Stimulated activated naive CD4-positive, alpha-beta T cell (primary cell): ENCODE results near the gene PIGR.

Experiments
- DNase-seq, 6 experiments: peaks; one replicate each; lab custom pipeline; 2025; lab: John Stamatoyannopoulos, UW

PIGR gene, protein sequence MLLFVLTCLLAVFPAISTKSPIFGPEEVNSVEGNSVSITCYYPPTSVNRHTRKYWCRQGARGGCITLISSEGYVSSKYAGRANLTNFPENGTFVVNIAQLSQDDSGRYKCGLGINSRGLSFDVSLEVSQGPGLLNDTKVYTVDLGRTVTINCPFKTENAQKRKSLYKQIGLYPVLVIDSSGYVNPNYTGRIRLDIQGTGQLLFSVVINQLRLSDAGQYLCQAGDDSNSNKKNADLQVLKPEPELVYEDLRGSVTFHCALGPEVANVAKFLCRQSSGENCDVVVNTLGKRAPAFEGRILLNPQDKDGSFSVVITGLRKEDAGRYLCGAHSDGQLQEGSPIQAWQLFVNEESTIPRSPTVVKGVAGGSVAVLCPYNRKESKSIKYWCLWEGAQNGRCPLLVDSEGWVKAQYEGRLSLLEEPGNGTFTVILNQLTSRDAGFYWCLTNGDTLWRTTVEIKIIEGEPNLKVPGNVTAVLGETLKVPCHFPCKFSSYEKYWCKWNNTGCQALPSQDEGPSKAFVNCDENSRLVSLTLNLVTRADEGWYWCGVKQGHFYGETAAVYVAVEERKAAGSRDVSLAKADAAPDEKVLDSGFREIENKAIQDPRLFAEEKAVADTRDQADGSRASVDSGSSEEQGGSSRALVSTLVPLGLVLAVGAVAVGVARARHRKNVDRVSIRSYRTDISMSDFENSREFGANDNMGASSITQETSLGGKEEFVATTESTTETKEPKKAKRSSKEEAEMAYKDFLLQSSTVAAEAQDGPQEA

DNA sequence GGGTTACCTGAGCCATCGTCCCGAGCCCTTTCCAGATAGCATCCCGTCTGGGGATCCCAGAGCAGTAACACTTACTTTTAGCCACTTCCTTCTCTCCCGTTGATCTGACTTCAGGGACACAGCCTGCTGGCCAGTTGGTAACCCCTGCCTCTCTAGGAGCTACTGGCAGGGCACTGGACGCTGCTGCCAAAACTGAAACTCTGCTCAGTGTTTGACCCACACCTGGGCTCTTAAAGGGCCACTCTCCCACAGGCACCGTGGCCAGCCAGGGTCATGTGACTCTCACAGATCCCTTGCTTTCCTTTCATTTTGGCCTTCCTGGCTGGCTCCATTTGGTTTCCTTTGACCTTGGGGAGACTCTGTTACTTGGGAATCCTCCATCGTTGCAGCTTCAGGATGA is at the start of gene PIGR:
PIGR (minus strand) TSS at position 206 of the 400 bp plus-strand sequence. CDS start 5,935 bp downstream, outside the sequence.
- no peak for DNase-seq

DNA sequence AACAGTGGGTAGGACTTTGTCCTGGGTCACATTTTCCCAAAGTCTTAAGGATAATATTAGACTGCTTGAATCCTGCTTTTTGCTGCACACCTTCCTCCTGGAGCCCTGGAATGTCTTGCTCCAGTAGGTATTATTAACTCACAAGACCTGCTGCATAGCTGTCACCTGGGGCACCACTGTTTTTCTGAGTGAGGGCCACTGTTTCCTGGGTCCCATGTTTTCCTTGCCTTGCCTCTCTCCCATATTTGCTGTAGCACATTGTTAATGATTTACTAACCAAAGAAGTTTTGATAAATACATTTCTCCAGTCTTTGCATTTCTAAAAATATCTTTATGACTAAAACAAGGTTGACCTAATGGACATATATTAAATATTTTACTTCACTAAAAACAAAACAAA is 46.5 kb upstream of the PIGR start:
- DNase-seq, result no peak

DNA sequence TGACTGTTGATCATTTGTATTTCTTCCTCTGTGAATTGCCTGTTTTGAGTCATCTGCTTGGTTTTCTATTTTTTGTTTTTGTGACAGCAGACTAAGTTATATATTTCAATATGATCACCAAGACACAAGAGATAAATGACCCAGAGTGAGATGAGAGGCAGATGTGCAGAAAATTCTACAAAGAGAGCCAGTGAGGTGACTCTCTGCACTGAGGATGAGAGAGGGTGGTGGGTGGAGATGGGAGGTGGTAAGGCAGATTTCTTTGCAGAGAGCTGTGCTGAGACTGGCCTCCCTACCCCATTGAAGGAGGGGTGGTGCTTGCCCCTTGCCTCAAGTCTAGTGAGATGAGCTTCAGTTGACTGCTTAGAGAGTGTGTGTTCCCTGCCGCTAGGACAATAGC is 41.6 kb upstream of the PIGR start:
- DNase-seq, result no peak

DNA sequence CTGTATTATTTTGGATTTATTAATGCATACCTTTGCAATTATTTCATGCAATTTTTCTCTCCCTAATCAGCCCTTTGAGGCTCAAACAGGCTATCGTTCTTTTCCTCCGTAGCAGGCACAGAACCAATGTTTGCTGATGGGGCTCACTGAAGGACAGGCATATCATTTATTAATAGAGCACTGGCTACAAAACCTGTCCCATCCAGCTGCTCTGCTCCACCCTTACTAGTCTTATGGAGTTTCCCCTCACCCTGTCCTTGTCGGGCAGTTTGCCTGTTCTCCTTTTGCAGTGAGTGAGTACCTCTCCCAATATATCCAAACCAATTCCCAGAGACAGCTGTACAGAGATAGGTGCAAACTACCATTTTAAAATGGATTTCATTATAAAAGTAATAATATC is 40.6 kb upstream of the PIGR start:
- DNase-seq, result no peak

DNA sequence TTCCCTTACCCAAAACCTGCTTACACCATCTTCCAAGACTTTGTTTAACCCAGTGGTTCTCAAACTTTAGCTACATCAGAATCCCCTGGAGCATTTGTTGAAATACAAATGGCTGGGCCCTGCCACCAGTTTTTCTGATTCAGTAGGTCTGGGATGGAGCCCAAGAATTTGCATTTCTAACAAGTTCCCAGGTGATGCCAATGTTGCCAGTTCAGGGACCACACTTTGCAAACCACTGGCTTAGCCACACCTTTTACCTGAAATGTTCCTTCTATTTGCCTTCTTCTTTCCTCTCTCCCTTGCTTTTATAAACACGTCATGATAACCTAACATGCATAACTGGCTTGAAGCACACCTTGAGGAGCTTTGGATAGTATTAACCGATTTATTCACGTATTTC is 40.1 kb upstream of the PIGR start:
- DNase-seq, result no peak

DNA sequence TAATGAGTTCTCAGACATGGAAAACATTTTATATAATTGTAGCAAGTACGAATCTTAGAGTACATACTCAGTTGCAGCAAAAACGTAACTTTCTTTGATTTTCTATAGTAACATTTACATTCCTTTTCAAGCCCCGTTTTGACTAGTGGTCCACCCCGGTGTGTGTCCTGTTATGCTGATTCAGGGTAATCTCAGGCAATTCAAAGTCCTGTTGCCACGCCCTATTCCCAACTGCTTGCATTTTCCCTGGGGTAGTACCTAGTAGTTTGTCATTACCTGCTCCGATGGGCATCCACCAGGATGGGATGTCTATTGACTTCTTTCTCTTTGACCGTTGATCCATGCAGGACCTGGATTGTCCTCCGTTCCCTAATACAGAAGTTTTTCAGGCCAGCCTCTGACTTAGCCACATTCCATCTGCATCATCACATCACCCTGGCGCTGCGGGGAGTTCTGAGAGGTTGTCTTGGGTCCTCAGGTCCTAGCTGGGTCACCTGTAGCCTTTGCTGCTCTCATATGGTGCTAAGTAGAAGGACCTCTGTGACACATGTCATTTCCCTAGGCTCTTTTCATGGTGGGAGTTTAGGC is 39.0 kb upstream of the PIGR start:
- DNase-seq, result no peak

DNA sequence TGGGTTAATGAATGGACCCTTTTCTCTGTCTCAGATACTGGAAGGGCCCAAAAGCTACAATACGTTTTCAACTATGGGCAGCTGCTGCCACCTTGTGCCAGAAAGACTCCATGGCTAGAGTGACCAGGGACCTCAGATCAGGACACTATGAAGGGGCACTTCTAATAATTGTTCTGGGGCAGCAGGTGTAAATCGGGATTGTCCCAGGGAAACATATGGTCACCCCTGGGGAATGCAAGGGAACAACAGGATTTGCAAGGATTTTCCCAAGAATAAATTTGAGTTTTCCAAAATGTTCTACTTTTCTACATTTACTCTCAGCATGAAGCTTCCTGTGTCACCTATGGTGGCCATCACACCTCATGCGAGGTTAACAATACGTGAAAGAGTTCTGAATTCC is 36.0 kb upstream of the PIGR start:
- DNase-seq, result peak; percentile 48 to 65 (median 53)

DNA sequence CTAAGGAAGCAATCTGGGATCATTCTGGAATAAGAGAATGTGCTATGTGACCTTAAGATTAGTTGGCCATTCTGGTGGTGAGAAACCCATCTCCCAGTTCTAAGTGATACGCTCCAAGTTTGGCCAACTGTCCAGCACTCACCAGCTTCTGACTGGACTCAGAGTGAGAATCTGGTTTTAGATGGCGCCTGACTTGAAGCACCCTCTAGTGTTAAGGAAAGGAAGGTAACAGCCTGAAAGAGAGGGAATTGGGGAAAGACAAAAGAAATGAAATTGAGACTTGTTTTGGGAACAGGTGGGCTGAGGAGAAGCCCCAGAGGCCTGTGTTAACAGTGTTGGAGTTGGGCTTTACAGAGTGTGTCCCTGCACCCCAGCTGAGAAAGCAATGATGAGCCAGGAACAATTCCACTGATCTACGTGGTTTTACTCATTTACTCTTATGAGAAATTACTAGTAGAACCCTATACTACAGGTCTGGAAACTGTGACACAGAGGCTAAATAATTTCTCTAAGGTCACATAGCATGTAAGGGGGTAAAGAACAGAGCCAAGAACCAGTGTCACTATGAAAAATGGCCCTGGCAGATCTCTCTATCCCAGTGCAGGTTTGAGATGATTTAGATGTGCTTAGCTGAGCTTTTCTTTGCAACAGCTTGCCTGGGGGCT is 33.2 kb upstream of the PIGR start:
- DNase-seq, result no peak

DNA sequence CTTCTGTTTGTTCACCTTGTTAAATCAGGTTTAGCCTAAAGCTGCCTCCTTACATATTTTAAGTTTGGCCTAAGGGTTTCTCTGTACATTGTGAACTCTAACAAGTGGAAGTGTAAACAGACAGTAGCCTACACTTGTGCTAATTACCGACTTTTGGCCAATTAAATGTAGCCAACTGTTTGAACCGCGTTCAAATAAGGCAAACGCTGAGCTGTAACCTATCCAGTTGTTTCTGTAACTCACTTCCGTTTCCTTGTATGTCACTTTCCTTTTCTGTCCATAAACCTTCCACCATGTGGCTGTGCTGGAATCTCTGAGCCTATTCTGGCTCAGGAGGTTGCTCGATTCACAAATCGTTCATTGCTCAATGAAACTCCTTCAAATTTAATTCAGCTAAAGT is 32.0 kb upstream of the PIGR start:
- no peak for DNase-seq

DNA sequence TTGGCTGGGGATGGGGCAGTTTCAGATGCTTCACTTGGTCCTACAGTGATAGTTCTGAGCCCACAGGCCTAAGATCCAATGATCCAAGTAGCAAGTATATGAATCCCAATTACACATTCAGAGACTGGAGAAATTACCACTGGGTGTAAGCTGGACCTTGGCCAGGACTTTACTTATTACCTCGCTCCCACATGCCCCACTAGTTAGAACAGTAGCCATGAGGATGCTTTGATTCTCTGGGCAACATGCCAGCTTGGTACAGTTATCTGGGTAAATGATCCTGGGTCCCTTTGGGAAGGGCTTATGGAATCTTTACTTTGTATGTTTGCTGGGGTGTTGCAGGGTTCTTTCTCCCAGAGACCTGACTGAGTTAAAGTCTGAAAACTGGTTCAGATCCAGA is 29.0 kb upstream of the PIGR start:
- DNase-seq, result no peak

DNA sequence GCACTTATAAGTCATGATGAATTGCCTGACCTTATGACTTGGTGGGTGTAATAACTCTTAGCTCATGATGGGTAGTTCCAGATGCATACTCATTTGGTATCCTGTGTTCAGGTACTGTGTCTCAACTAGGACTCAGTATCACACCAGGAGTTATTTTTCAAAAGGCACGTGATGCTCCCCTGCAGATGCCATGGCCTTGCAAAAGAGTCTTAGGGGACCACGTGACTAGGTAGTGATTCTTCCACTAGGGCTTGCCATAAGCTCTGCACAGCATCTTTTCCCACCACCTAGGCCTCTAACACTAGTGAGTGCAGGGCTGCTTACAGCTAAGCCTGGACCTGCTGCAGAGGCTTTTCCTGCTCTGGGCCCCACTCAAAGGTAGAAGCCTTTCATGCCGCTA is 27.9 kb upstream of the PIGR start:
- no peak for DNase-seq

DNA sequence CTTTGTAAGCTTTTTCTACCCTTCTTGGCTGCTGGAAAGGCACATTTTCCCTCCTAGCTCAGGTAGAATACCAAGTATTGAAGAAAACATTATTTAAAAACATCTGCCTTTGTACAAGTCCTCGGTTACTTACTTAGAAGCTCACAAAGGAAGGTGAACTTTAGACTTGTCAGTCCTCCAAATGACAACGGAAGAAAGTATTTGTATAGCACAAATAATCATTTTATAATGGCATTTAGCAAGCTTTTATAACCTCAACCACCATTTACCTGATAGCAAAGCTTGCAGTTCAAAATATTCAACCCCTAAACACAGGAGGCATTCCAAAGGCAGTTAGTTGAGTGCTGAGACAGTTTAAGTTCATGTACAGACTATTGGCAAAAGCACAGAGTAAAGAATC is 26.5 kb upstream of the PIGR start:
- no peak for DNase-seq

DNA sequence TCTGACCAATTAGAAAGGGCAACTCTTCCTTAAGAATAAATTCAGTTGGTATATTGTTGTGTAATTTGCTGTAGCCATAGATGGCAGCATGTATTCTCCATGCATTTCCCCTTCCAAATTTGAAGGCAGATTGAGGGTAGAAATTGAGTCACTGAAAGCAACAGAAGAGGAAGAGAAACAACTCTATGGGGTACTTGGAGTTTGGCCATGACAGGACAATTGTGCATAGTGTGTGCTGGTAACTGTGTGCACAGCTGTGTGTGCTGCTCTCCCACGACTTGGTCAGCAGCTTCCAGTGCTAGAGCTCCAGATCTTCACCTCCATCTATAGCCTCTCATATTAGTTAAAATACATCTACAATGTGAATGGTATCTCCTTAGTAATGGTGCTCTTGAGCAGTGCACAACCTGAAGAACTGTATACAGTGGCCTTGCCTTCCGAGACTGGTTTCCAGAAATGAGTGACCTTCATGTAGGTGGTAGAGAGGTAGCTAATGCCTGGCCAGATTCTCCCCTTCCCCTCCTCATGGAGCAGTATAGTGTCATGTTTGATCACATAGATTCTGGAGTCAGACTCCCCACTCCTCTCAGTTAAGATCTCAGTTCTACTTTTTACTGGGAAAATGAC is 24.9 kb upstream of the PIGR start:
- no peak for DNase-seq

DNA sequence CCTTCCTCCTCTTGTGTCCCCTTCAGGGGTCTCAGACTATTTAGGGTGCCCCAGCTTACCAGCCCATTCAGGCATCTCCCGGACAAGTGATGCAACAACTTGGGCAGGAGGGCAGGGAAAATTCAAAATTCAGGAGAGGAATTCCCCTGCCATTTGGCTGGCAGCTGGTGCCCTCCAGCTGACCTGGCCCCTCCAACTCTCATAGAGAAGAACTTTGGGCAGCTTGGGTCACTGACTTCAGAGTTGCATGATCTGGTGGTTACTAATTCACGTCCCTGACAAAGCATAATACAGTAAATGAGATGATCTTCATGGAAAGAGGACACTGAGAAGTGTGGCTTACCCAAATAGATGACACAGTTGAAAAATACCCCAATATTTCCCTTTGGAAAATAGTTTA is 24.2 kb upstream of the PIGR start, which contains the start of gene FCAMR:
FCAMR (minus strand) TSS at position 15 of the 400 bp plus-strand sequence. CDS start 335 bp downstream, outside the sequence.
- DNase-seq, result no peak

DNA sequence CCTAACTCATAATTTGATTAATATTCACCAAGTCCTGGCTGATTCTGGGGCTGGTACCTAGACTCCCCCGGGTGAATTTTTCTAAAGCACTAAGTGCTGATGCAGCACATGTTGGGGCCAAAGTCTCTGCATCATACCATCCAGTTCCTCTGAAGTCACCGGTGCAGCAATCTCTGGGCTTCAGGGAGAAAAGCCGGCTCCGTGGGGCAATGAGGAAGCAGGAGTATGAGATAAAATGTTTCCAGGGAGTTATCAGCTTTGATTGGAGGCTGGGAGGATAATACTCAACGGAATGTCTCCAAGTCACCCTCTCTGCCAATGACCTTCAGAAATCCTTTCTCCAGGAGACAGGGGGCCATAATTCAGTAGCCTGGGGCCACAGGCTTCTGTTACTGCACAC is 22.8 kb upstream of the PIGR start:
- no peak for DNase-seq

DNA sequence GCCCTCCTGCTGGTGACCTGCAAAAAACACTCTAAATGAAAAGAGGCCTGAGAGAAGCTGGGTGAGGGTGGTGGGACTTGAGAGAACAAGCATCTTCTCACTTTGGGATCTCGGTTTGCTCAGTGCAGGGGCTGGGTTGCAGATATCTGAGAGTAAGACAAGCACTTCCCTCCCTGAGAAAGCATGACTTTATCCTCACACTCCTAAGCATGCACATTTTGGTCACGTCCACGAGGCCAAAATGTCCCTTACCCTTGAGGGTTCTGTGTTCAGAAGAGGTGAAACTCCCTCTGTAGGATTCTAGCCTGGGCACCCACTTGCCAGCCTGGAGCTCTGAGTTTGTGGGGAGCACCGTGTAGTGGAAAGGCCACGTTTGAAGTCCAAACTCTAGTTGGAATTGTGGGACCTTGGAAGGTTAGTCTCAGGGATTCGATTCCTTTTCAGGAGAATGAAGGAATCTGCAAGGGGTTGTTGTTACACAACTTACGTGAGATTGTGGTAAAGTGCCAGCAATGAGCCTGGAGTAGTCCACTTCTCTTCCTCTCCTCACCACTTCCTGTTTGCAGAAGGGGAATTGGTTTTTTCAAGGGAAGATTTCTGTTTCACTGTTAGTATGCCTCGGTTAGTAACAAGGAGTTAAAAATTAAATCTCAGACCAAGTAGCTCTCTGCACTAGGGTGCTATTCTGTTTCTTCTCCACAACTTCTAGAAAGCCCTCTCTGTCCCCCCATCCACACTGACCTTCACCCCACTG is 21.0 kb upstream of the PIGR start:
- DNase-seq, result peak in 1 of 6 experiments; percentile 6

DNA sequence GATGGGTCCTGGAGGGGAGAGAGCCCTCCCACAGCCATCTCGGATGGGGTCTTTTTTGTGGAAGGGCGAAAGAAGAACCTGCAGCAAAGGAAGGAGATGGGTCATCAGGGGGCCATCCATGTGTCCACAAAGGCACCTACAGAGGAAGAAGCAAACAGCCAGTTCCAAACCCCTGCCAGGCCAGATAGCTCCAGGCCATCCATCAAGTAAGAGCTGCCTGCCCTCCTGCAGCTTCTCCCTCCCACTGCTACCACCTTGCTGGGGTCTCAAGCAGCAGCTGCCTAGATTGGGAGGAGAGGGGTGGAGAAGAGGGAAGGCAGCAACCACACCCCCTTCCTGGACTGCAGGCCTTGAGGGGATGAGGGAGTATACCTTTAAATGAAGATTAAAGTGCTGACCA is 19.5 kb upstream of the PIGR start:
- no peak for DNase-seq

DNA sequence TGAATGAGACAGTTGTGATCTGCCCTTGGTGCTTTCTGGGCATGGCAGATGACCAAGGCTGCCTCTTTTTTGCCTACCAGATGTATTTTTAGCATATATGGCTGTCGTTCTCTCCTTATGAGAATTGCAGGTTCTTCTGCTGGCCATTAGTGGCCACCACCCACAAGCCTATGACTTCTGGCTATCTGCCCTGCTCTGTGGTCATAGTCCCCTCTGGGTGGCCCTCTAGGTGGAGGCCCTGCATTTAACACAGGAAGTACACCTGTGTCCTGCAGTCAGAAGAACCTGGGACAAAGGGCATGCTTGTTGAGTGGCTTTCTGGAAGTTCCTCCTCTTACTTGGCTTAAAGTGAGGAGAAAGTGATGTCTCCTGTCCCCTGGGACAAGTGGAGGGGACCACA is 17.5 kb upstream of the PIGR start:
- no peak for DNase-seq

DNA sequence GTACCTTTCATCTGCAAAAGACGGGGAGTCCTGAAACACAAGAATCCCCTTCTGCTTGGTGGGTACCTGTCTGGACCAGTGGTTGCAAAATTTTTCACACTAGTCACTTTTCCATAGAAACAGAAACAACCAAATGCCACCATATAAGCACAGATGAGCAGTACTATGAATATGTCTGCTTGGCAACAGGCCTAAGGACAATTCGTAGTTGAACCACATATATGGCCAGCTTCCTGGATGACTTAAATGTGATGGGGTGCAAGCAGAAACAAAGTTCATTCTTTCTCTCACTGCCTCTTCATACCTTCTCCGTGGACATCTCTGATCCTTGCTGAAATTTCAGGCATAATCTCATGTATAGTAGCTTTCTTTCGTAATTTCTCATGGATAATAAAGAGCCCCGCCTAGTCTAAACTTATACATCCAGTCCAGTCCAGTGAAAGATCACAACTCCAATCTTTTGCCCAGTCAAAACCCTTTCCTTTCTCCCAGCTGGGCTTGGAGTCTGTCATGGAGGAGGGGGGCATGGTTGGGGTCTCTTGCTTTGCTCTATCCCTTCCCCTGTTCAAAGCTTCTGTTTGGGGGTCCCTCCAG is 16.9 kb upstream of the PIGR start:
- DNase-seq, result no peak

DNA sequence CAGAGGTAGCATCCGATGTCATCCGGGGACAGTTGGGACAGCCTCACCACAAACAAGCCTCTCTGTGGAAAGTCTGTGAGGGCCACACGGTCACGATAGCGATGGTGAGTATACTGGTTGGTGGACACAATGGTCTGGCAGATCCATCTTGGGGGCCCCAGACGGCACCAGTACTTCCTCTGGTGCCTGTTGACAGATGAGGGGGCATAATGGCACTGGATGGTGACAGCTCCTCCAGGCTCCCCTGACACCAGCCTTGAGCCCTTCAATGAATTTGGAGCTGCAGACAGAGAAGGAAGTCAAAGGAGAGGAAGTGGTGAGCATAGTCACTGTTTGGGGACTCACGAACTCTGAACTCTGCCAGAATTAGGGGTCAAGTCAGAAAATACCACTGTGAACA is 16.0 kb upstream of the PIGR start:
- DNase-seq, result no peak

DNA sequence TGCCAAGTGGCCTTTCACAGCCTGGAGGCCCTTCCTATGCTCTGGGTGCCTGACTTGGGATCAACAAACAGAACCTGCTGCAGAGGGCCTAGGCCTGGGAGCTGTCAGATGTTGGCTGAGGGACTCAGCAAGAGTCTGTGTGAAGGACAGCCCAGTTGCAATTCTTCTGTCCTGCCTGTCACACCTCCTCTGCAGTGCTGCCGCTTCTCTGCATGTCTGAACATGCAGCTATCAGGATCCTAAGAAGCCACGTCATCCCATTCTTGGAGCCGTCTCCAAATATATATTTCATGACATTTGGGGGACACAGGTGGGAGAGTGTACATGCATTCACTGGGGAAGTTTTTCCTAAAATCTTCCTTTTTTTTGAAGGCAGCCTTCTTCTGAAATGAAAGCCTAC is 15.4 kb upstream of the PIGR start:
- no peak for DNase-seq
